HepG2 (cell line): Measurements from ENCODE around the gene MND1. TPM values are rescaled to one million over a fixed set of nuclear protein-coding genes. Genes with fewer than 3 reads are reported as not detected.
A peak's percentile ranks its signal among the peaks of the same experiment; 100 is the strongest.

ENCODE experiments used
- ETV5 ChIP-seq: IDR thresholded peaks from 2 replicates; pipeline ENCODE4 v1.6.1; 2018; ENCODE audit warnings: missing biosample characterization, missing genetic modification reagents, inconsistent platforms, borderline replicate concordance
- IKZF5 ChIP-seq: IDR thresholded peaks from 2 replicates; pipeline ENCODE4 v1.6.1; 2018; ENCODE audit warnings: missing genetic modification reagents, mild to moderate bottlenecking, missing compliant biosample characterization
- KDM5B ChIP-seq: sonication (generic); formaldehyde crosslinking; IDR thresholded peaks from 2 replicates; pipeline ENCODE4 v1.4.0; 2020; ENCODE audit warnings: missing genetic modification reagents, mild to moderate bottlenecking, borderline replicate concordance
- MAX ChIP-seq: IDR thresholded peaks from 2 replicates; pipeline ENCODE4 v1.6.1; 2012; ENCODE audit warnings: inconsistent platforms
- MXD4 ChIP-seq: IDR thresholded peaks from 2 replicates; pipeline ENCODE4 v1.6.1; 2016; ENCODE audit warnings: mild to moderate bottlenecking, missing biosample characterization, missing genetic modification reagents
- PRDM15 ChIP-seq: sonication (generic); formaldehyde crosslinking; IDR thresholded peaks from 2 replicates; pipeline ENCODE4 v1.4.0; 2020; ENCODE audit warnings: missing genetic modification reagents
- PRMT3 ChIP-seq: sonication (generic); formaldehyde crosslinking; IDR thresholded peaks from 2 replicates; pipeline ENCODE4 v1.8.1; 2022; ENCODE audit warnings: low read depth, mild to moderate bottlenecking, moderate library complexity, missing genetic modification reagents, borderline replicate concordance
- TBL1XR1 ChIP-seq: fragments of 150-350 bp; IDR thresholded peaks from 2 replicates; pipeline ENCODE4 v1.6.1; 2014; ENCODE audit warnings: borderline replicate concordance, low read length; ENCODE audit not compliant: partially characterized antibody
- ZFP90 ChIP-seq: sonication (generic); formaldehyde crosslinking; IDR thresholded peaks from 2 replicates; pipeline ENCODE4 v1.8.0; 2022; ENCODE audit warnings: missing genetic modification reagents, mild to moderate bottlenecking, inconsistent platforms, borderline replicate concordance
- ZNF292 ChIP-seq: sonication (generic); formaldehyde crosslinking; IDR thresholded peaks from 2 replicates; pipeline ENCODE4 v1.8.1; 2022; ENCODE audit warnings: mild to moderate bottlenecking, low read depth, missing genetic modification reagents, borderline replicate concordance
- ZNF335 ChIP-seq: sonication (generic); formaldehyde crosslinking; IDR thresholded peaks from 2 replicates; pipeline ENCODE4 v1.4.0; 2020; ENCODE audit warnings: missing genetic modification reagents
- ZNF574 ChIP-seq: sonication (generic); formaldehyde crosslinking; IDR thresholded peaks from 2 replicates; pipeline ENCODE4 v1.4.0; 2020; ENCODE audit warnings: missing genetic modification reagents
- ZNF687 ChIP-seq: sonication (generic); formaldehyde crosslinking; IDR thresholded peaks from 2 replicates; pipeline ENCODE4 v1.5.1; 2020; ENCODE audit warnings: mild to moderate bottlenecking, missing genetic modification reagents, moderate library complexity
- ZNF768 ChIP-seq: sonication (generic); formaldehyde crosslinking; IDR thresholded peaks from 2 replicates; pipeline ENCODE4 v1.4.0; 2020; ENCODE audit warnings: missing genetic modification reagents
- ZNF883 ChIP-seq: sonication (generic); formaldehyde crosslinking; IDR thresholded peaks from 2 replicates; pipeline ENCODE4 v1.5.1; 2020; ENCODE audit warnings: mild to moderate bottlenecking, missing genetic modification reagents; ENCODE audit errors: not compliant biosample characterization
- polyA plus RNA-seq, 8 experiments: library from polyadenylated mRNA; depleted of rRNA in 3 of 8; stranded (reverse) in 7 of 8; unstranded in 1 of 8; fragments of >200 nt; fragmentation: Illumina TruSeq in 4 of 8; extraction: Trizol in 4 of 8; gene quantifications; 2 replicates each; pipeline versions ENCODE4 v1.2.1 to v1.2.3, GENCODE V29; 2011 to 2016; ENCODE audit warnings: low read depth in 4 of 8, missing spikeins in 1 of 8, mixed read lengths in 1 of 8; ENCODE audit not compliant: insufficient read depth in 1 of 8
- total RNA-seq, 5 experiments: library from RNA; depleted of rRNA; stranded (reverse); fragments of >200 nt; fragmentation: Illumina TruSeq; extraction: Trizol; gene quantifications; 2 replicates each; pipeline ENCODE4 v1.2.3, GENCODE V29; 2016; ENCODE audit warnings: low read depth in 1 of 5

Gene MND1
- total and polyA plus RNA-seq, 2 of the 13 experiments (the other 11 are each of a cell fraction or from before 2014, with no cell fraction given), result 4.8 to 30.7 TPM

- TF ChIP-seq ZNF687 (peak; percentile 93), PRMT3 (CRISPR knock-in tag) (no peak), ZNF292 (no peak), IKZF5 (CRISPR knock-in tag) (peak; percentile 40; the same call in 1 of the 2 replicates), ZNF883 (CRISPR knock-in tag) (peak; percentile 93), KDM5B (CRISPR knock-in tag) (peak; percentile 94), ETV5 (CRISPR knock-in tag) (peak; percentile 62), ZNF574 (CRISPR knock-in tag) (peak; percentile 88), MXD4 (CRISPR knock-in tag) (peak; percentile 71; the same call in 1 of the 2 replicates), ZNF768 (CRISPR knock-in tag) (peak; percentile 58; the same call in 1 of the 2 replicates), ZNF335 (CRISPR knock-in tag) (no peak), ZFP90 (CRISPR knock-in tag) (peak; percentile 83; the same call in 1 of the 2 replicates), MAX (peak; percentile 85), TBL1XR1 (peak; percentile 17), PRDM15 (peak; percentile 90)
These were observed at the start of gene MND1 (continued) for GRCh38 chr4:153344131-153345011.
